ENCODE measurements around the gene PITHD1.
"Not testable (repeated sequence)": the region's sequence is repeated elsewhere in the genome, so short reads cannot be mapped to it uniquely, and the experiment has no call there.

The PITHD1 gene

DNA sequence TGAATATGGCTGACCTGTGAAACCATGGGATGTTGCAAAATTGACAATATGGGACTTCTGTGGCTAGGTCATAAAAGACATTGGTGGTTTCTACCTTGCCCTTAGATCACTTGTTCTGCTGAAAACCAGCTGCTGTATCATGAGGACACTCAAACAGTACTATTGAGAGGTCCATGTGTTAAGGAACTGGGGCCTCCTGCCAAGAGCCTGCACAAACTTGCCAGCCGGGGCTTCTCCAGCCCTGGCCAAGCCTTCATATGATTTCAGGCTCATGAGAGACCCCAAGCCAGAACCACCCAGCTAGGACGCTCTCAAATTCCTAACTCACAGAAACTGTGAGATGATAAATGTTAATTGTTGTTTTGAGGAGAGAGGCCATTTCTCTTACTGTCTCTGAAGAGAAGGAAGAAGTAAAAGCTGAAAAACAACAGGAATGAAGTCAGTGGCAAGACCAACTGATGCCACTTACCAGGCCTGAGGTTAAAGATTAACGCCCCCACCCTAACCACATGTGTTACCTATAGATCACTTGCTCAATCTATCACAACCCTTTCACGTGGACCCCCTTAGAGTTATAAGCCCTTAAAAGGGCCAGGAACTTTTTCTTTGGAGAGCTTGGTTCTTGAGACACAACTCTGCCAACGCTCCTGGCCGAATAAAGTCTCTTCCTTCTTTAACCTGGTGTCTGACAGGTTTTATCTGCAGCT is 3.9 kb upstream of the PITHD1 start:
- DNase-seq (ENCODE audit: low read depth), result no peak

DNA sequence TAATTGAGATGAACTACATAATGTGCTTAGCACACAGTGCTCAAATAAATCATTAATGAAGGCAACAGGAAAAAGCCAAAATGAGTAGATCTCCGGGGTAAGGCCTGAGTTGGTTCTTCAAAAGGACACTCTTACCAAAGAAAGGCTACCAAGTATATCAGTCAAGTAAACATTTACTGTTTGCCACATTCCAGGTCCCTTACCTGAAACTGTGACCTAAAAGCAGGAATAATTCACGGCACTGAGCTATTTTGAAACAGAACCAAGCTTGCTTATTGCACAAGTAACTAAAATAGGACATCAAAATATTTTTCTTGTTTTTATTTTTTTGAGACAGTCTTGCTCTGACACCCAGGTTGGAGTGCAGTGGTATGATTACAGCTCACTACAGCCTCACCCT is 2.0 kb upstream of the PITHD1 start:
- DNase-seq (ENCODE audit: low read depth), result no peak

DNA sequence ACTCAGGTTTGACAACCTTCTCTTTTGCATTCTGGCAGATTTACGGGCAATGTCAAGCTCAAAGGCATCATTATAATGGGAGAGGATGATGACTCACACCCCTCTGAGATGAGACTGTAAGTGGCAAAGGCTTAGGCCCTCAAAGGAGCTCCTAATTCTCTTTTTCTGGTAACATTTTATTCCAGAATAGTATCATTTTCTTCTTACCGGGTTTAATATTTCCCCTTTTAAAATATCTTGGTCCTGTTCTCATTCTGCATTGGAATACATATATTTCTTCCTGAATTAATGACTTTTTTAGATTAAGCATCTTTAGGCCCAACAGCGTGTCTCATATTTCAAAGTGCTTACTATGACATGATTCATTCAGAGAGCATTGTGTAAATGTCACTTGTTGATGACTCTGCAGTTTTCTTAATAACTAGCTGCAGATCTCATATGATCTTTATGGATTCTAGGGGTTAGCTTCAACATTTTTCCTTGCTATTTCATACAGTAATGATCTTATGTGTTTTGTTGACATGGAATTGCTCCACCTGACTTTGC is 1.7 kb downstream of the PITHD1 start:
- no peak for DNase-seq (ENCODE audit: low read depth)

DNA sequence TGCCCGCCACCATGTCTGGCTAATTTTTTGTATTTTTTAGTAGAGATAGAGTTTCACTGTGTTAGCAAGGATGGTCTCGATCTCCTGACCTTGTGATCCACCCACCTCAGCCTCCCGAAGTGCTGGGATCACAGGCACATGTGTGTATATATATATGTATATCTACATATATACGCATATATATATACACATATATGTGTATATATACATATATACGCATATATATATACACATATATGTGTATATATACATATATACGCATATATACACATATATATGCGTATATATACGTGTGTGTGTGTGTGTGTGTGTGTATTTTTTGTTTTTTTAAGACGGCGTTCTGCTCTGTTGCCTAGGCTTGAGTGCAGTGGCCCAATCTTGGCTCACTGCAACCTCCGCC is 4.9 kb downstream of the PITHD1 start:
- DNase-seq (ENCODE audit: low read depth), result not testable (repeated sequence)

DNA sequence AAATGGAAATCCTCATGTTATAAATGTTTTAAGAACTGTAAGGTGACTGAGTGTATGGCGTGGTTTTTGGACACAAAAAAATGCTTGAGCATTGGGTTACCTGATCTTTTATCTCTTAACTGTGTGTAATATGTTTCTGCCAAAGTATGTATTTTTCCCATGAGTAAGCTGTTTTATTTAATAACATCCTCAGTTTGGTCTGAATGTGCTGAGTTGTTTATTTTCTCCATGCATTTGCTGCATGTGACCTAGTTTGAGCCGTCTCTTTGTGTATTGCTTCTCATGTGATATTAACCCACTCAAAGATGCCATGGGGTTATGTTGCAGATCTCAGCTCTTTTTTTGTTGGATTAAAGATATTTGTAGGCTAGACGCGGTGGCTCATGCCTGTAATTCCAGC is 6.6 kb downstream of the PITHD1 start:
- no peak for DNase-seq (ENCODE audit: low read depth)

DNA sequence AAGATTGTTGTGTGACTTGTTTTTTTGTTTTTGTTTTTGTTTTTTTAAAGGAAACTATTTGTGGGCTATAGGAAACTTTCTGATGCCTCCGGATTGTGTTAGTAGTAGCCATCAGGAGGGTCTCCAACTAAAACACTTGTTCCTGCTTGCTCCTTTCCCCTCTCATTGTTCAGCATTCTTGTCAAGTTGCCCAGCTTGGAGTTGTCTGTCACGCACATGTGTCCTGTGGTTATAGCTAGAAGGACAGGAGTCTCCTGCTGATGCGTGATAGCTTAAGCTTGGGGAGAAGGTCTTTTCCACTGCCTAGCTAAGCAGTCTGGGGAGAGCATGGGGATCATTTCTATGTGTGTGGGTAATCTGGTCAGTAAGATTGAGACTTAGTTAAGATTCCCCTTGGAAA is 9.5 kb downstream of the PITHD1 start:
- no peak for DNase-seq (ENCODE audit: low read depth)

DNA sequence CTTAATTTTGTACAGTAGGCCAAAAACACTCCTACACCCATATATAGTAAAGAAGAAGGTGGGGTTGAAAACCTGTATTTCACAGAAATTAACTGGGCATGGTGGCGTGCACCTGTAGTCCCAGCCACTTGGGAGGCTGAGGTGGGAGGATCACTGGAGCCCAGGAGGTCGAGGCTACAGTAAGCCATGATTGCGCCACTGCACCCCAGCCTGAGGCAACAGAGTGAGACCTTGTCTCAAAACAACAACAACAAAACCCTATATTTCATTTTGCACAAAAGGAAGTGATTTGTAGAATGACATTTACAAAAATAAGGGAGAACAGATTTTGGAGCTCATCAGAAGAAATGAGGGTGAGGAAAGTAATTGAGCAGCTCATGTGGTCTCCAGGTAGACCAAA is 10.5 kb downstream of the PITHD1 start:
- no peak for DNase-seq (ENCODE audit: low read depth)

DNA sequence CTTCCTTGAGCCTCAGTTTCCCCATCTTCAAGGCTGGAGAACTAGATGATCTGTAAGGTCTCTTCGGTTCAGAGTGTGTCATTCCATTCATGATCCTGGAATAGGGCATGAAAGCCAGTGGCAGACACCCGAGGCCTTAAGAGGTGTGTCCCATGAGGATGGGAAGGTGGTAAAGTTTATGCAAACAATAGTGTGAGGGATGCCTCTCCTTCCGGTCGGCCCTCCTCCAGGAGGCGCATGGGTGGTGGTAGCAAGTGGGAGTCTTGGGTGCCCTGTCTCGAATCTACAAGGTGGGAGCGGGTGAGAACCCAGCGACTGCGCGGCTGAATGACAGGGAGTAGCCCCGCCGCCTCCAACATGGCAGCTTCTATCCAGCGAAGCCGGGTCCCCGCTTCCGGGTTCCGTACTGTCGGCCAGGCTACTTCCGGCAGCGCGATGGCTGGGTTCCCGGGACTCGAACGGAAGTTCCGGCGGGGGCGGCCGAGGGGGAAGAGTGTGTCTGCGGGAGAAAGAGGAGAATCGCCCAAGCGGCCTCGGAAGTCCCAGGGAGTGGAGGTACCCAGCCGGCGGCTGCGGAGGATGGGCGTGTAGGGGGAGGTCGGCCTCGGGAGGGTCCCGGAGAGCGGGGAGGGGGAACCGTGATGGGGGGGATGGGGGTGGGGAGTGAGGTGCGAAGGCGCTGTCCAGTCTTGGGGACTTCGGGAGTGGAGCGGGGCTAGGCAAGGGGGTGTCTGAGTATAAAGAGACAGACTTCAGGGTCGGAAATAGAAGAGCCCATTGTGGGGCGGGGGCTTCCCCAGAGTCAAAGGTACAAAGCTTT is 12.7 kb downstream of the PITHD1 start, which contains the start of gene LYPLA2:
TSS of gene LYPLA2 (plus strand) at position 450 of the 820 bp plus-strand sequence. CDS start 1,538 bp downstream, outside the sequence.
- peak; percentile 48 for DNase-seq (ENCODE audit: low read depth)

DNA sequence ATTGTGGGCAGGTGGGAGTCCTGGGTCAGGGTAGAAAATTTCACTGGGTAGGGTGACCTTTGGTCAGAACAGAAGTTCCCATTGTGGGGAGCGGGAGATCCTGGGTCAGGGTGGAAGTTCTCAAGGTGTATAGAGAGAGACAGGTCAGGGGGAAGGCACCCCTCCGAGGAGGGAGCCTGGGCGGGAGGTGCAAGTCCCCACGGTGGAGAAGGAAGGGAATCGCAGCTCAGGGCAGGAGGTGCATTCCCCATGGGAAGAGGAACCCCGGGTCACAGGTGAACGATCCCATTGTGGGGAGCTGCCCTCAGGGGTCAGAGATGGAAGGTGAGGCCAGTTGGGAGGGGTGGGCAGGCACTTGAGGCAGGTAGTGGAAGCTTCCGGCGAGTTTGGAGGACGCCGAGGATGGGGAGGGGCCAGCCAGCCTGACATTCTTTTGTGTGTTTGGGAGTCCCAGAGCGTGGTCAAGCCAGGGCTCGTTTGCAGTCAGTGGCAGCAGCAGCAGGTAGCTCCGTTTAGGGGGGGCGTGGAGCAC is 13.4 kb downstream of the PITHD1 start:
- no peak for DNase-seq (ENCODE audit: low read depth)

DNA sequence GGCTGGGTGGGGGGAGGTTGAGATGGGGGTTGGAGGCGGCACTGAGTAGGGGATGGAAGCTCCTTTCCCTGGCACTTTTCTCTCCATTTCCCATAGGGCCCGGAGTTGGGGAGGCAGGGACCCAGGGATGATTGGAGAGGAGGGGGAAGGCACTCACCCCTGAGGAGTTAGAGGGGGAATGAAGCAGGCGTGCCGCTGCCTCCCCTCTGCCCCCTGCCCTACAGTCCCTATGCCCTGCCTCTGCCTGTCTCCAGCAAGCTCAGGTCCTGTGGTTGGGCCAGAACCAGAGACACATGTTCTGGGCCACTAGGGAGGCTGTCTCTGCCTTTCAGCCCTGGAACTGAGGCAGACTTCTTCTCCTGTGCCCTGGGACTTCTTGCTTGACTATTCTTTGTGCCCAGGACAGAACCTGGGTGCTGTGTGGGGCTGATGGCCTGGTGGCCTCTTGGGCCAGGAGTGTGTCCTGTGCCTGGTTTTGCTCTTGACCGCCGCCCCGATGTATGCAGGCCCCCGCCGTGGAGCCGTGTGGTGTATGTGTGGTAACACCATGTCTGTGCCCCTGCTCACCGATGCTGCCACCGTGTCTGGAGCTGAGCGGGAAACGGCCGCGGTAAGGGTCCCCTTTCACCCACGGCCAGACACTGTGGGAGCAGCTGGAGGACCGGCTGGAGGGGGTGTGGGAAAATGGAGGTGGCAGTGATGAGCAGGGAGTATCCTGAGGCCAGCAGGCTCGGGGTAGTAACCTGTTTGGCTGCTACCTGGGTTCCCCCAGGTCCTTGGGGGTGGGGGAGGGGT is 14.1 kb downstream of the PITHD1 start:
- no peak for DNase-seq (ENCODE audit: low read depth)

DNA sequence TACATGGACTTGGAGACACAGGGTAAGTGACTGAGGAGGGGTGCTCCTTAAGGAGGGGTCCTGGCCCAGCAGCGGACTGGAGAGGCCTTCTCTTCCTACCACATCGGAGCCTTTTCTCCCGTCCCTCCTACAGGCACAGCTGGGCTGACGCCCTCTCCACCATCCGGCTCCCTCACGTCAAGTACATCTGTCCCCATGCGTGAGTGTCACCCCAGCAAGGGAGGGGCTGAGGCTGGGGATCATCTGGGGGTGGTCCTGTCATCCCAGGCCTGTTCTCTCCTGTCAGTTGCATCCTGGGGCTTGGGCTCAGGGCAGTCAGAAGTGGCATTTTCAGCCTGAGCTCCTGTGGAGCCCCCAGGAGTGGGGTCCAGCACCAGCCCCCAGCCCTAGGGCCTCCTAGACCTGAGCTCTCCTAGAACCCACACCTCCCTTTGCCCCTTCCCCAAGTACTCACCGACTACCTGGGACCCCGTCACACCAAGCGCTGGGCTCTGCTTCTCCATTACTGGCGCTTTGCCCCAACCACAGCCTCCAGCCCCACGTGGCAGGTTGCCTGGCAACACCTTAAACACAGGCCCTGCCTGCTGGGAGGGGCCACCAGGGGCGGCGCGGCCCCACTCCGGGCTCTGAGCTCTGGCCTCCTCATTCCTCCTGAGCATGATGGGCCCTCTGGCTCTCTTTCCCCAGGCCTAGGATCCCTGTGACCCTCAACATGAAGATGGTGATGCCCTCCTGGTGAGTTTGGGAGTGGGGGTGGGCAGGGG is 15.0 kb downstream of the PITHD1 start:
- DNase-seq (ENCODE audit: low read depth), result no peak

DNA sequence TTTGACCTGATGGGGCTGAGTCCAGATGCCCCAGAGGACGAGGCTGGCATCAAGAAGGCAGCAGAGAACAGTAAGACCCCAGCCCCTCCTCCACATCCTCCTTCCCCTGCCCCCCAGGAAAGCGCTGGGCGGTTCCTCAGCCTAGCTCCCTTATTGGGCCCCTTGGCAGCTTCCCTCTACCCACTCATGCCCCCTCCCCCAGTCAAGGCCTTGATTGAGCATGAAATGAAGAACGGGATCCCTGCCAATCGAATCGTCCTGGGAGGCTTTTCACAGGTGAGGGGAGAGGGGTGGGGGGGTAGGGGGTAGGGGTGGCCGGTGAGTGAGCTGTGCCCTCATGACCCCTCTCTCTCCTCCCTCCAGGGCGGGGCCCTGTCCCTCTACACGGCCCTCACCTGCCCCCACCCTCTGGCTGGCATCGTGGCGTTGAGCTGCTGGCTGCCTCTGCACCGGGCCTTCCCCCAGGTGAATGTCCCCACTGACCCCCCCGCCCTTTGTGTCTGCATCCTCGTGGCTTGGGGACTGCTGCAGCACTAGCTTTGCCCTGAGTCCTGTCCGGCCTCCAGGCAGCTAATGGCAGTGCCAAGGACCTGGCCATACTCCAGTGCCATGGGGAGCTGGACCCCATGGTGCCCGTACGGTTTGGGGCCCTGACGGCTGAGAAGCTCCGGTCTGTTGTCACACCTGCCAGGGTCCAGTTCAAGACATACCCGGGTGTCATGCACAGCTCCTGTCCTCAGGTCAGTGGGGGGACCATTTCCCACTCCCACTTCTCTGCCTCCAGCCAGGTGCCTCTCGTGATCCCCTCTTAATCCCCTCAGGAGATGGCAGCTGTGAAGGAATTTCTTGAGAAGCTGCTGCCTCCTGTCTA is 15.9 kb downstream of the PITHD1 start:
- DNase-seq (ENCODE audit: low read depth), result no peak

DNA sequence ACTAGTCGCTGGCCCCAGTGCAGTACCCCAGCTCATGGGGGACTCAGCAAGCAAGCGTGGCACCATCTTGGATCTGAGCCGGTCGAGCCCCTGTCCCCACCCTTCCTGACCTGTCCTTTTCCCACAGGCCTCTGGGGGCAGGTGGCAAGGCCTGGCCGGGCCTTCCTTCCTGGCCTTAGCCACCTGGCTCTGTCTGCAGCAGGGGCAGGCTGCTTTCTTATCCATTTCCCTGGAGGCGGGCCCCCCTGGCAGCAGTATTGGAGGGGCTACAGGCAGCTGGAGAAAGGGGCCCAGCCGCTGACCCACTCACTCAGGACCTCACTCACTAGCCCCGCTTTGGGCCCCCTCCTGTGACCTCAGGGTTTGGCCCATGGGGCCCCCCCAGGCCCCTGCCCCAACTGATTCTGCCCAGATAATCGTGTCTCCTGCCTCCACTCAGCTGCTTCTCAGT is 16.5 kb downstream of the PITHD1 start:
- not testable (repeated sequence) for DNase-seq (ENCODE audit: low read depth)

DNA sequence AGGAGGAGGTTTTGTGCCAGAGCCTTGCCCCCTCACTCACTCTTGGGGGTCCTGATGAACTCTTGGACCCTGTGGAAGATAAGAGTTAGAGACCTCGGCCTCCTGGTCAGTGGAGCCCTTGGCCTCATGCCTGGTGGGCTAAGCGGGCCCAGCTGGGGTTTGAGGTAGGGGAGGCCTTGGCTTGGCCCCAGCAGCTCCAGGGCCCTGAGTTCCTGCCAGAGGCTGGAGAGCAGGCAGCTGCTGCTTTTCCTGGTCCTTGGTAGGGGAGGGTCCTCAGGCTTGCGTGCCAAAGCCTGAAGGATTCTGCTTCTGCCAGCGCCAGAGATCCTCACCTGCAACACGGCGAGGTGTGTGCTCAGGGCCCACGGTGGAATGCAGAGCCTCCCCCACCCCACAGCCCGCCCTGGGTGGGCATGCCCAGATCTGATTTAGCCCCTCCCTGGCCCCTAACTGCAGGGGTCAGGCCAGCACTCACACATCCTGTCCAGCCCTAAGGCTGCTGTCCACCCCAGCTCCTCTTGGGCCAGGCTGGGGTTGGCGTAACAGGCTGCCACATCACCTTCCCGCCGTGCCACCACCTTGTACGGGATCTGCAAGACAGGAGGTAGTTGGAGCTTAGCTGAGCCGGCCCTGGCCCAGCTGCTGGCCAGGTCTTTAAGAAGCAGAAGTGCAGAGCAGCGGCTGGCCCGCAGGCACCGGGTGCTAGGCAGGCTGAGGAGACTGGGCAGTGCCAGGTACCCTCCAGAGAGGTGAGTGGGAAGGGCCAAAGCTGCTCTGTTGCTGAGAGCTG is 17.7 kb downstream of the PITHD1 start:
- DNase-seq (ENCODE audit: low read depth), result no peak

DNA sequence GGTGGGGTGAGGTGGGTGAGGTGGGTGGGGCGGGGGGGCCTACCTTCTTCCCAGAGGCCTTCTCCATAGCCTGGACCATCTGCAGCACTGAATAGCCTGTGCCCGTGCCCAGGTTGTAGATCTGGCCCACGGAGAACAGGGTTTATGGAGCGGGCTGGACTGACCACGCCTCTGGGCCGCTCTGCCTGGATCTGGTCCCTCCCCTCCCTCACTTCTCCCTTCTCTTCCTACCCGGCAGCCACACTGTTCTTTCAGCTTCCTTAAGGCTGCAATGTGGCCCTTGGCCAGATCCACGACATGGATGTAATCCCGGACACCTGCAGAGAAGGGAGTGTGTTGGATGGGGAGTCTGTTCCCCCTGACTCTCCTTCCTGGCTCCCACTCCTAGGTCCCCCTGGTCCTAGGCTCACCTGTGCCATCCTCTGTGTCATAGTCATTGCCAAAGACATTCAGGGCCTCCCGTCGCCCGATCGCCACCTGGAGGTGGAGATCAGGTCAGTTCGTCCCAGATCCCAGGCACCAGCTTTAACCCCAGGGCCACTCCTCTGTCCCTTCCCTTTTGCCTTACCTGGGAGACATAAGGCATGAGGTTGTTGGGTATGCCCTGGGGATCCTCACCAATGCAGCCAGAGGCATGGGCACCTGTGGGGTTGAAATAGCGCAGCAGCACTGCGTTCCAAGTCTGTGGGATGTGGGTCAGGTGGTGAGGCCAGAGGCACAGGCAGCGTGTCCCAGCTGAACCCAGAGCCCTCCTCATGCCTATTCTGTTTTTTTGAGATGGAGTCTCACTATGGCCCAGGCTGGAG is 18.5 kb downstream of the PITHD1 start:
- no peak for DNase-seq (ENCODE audit: low read depth)

DNA sequence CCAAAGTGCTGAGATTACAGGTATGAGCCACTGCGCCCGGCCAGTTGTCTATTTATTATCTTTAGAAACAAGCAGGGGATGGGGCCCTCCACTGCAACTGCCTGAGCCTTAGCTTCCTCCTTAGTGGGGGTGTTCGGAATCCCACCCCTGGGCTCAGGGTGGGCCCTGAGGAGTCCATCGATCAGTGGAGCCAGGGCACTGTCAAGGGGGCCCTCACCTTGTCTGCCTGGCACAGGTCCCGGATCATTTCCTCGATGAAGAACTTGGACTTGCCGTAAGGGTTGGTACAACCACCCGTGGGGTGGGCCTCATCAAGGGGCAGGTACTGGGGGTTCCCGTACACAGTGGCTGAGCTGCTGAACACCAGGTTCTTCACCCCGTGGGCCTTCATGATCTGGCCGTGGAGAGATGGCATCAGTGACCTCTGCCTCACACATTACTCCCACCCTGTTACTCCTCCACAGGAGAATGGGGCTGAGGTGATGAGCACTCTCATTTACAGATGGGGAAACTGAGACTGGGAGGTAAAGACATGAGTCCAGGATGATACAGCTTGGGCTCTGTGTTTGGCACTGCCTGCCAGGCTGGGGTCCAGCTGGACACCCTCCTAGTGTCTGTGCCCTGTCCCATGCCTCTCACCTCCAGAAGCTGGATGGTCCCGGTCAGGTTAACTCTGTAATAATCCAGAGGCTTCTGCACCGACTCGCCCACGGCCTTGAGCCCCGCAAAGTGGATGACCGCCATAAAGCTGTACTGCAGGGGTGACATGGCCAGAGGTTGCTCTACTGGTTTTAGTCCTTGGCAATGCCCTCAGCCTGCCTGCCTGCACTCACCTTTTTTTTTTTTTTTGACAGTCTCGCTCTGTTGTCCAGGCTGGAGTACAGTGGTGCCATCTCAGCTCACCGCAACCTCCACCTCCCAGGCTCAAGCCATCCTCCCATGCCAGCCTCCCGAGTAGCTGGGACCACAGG is 19.5 kb downstream of the PITHD1 start:
- no peak for DNase-seq (ENCODE audit: low read depth)

DNA sequence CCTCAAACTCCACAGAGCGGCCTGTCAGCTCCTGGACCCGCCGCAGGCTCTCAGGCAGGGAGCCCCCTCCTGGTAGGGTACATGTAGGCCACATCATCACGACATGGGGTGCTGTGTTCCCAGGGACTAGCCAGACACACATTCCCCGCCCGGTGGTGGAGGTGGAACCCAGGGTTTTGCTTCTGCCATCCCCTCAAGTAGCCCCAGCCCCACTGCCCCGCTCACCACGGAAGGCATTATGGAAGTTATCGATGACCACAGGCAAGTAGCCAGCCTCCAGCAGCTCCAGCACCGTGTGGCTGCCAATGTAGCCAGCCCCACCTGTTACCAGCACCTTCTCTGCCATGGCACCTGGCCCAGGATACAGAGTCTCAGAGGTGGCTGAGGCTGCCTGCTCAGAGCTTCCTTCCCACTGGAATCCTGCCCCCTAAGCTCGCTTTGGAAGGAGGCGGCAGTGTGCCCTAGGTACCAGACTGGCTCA is 20.5 kb downstream of the PITHD1 start:
- DNase-seq (ENCODE audit: low read depth), result no peak

Data from GM04503 (cell line).